Measurements from ENCODE around the gene OLFM2. TPM values are rescaled to one million over a fixed set of nuclear protein-coding genes. Genes with fewer than 3 reads are reported as not detected.

OLFM2 gene
- total and polyA plus RNA-seq, 9 of the 15 experiments (the other 6 are each of a cell fraction or from before 2014, with no cell fraction given): 0.10 to 0.33 (median 0.23) TPM; not detected in 4

- intact Hi-C loops (cut with micrococcal nuclease) (no loop called here), in situ Hi-C loops (cut with MboI) (no loop called here)
- WGBS (ENCODE audit: insufficient coverage, low coverage, missing lambda C conversion rate): under 1% methylated on average over 13 of the region's 13 CpGs
- H3K9me1 ChIP-seq (ENCODE audit: control insufficient read depth, insufficient read depth, low read length): no peaks in the 10 kb centered on the region
- H4K20me1 ChIP-seq (replicated peaks; ENCODE audit: control insufficient read depth, insufficient read depth, low read length): no peaks in the 10 kb centered on the region; the same call in 1 of the 2 replicates
- no peaks in the 10 kb centered on the region for H3K27me3 ChIP-seq (ENCODE audit: control insufficient read depth in 2 of 2, insufficient read depth in 2 of 2, low read length in 2 of 2)
- peaks cover 46% of the 10 kb centered on the region for H3K79me2 ChIP-seq (ENCODE audit: control insufficient read depth, insufficient read depth, low read length)
- BruUV-seq (replicated peaks): no TSS peak
- ChIA-PET POLR2A (interaction anchor here (0.5 to 0.9 kb wide), 3 partner anchors 70 to 1699 kb away, joined by 3 to 4 read pairs (median 3); partner anchors contain the start of gene ZNF561), CTCF (ENCODE audit: low intra/inter-chr PET ratio) (no interaction called here)
- FAIRE-seq: no peak
- peak; percentile 45 for ATAC-seq
- H2AFZ ChIP-seq (ENCODE audit: low read depth, low read length): no peak overlapping the region
- peak overlapping the region; percentile 66 for H3K27ac ChIP-seq (ENCODE audit: extremely low read depth, low read depth, low read length)
- no peak for TF ChIP-seq KAT2B (IDR thresholded peaks at IDR 0.05; ENCODE audit: low read depth, low read length)
- TF ChIP-seq ZFX (CRISPR knock-in tag; IDR thresholded peaks at IDR 0.05): peak; percentile 3; the same call in 1 of the 2 replicates
- peak in 1 of 4 experiments; percentile 45 for DNase-seq (ENCODE audit: extremely low read depth in 1 of 4, low spot score in 3 of 4)
- H3K4me3 ChIP-seq: peak overlapping the region; percentile 80
- H3K4me2 ChIP-seq (ENCODE audit: insufficient read depth, low read length): peak overlapping the region; percentile 90
- peaks cover 31% of the 10 kb centered on the region; the same call in 2 of the 3 replicates for H3K36me3 ChIP-seq (ENCODE audit: control insufficient read depth, insufficient read depth, low read length)
- peaks cover 2 to 15% of the 10 kb centered on the region in 2 experiments; a peak in 3 of 5 replicates for H3K4me1 ChIP-seq (replicated peaks in 1 of 2; ENCODE audit: control insufficient read depth in 2 of 2, insufficient read depth in 2 of 2, low read length in 2 of 2)
- no peaks in the 10 kb centered on the region for H3K9me3 ChIP-seq (replicated peaks; ENCODE audit: control insufficient read depth, insufficient read depth, low read depth, low read length)
- peak overlapping the region; percentile 88 to 99 for H3K9ac ChIP-seq (ENCODE audit: insufficient read depth in 1 of 2, low read depth in 2 of 2, low read length in 2 of 2)
Measured at GRCh38 chr19:9828551-9829063, 107.7 kb downstream of the OLFM2 start.
